B cell (primary cell): Measurements from ENCODE around the gene RSPH3. TPM values are rescaled to one million over a fixed set of nuclear protein-coding genes. Genes with fewer than 3 reads are reported as not detected.
"Not testable (repeated sequence)": the region's sequence is repeated elsewhere in the genome, so short reads cannot be mapped to it uniquely, and the experiment has no call there.

ENCODE experiments used
- ATAC-seq: fragments of 200-7000 bp; cut with Tn5 transposase; one replicate; pipeline ENCODE4 v1.10.0; 2021; ENCODE audit warnings: low read depth, mild to moderate bottlenecking, moderate number of reproducible peaks, moderate library complexity
- CTCF ChIA-PET: fragments of 350-600 bp; sonication (Branson Sonifier 250); formaldehyde crosslinking; loops from one replicate; lab custom pipeline; 2021; ENCODE audit warnings: antibody characterized with exemption, inconsistent platforms; lab: Charles Lee
- POLR2A ChIA-PET: fragments of 350-600 bp; sonication (Branson Sonifier 250); formaldehyde crosslinking; loops from one replicate; lab custom pipeline; 2021; ENCODE audit warnings: antibody characterized with exemption; lab: Charles Lee
- DNase-seq: peaks from one replicate; pipeline ENCODE4 v3.0.0; 2013
- H2AFZ ChIP-seq: 2 replicates; pipeline ENCODE4 v1.6.1; 2012; ENCODE audit warnings: mild to moderate bottlenecking, low read depth, low read length; ENCODE audit not compliant: insufficient read depth, poor library complexity, severe bottlenecking
- H3K27ac ChIP-seq, 2 donors: 1 replicate in 1 of 2; 2 replicates in 1 of 2; pipeline ENCODE4 v1.5.1; 2012 to 2013; ENCODE audit warnings: low read length in 2 of 2, mild to moderate bottlenecking in 2 of 2, moderate library complexity in 1 of 2
- H3K27me3 ChIP-seq, 4 experiments: fragments of 200-600 bp in 1 of 4; sonication (generic) in 1 of 4; replicated peaks in 1 of 4; 1 replicate in 2 of 4; 2 replicates in 2 of 4; pipeline versions ENCODE4 v1.6.1 to v1.7.0; 2013 to 2016; ENCODE audit warnings: low read length in 3 of 4, mild to moderate bottlenecking in 2 of 4, mixed read lengths in 1 of 4, moderate library complexity in 1 of 4; ENCODE audit not compliant: insufficient read depth in 4 of 4, control insufficient read depth in 3 of 4; ENCODE audit errors: control extremely low read depth in 1 of 4
- H3K36me3 ChIP-seq, 2 experiments: replicated peaks in 1 of 2; 1 replicate in 1 of 2; 2 replicates in 1 of 2; pipeline versions ENCODE4 v1.6.1 to v1.7.1; 2013; ENCODE audit warnings: low read length in 1 of 2; ENCODE audit not compliant: insufficient read depth in 2 of 2, control insufficient read depth in 1 of 2; ENCODE audit errors: control extremely low read depth in 1 of 2, extremely low read depth in 1 of 2
- H3K4me1 ChIP-seq, 2 donors: fragments of 200-600 bp in 1 of 2; sonication (generic) in 1 of 2; 1 replicate in 1 of 2; 2 replicates in 1 of 2; pipeline versions ENCODE4 v1.5.1 to v1.6.1; 2013 to 2017; ENCODE audit warnings: low read length in 2 of 2; ENCODE audit not compliant: control insufficient read depth in 2 of 2, insufficient read depth in 2 of 2
- H3K4me2 ChIP-seq: replicated peaks from 2 replicates; pipeline ENCODE3; 2012; ENCODE audit warnings: mild to moderate bottlenecking, low read depth, low read length; ENCODE audit not compliant: poor library complexity, severe bottlenecking
- H3K4me3 ChIP-seq, 5 experiments: fragments of 200-600 bp in 1 of 5; sonication (generic) in 1 of 5; 1 replicate in 3 of 5; 2 replicates in 2 of 5; pipeline versions ENCODE4 v1.5.1 to v1.7.0; 2011 to 2016; ENCODE audit warnings: low read length in 4 of 5, mild to moderate bottlenecking in 4 of 5, low read depth in 2 of 5, control low read depth in 1 of 5, moderate library complexity in 1 of 5; ENCODE audit not compliant: insufficient read depth in 1 of 5; ENCODE audit errors: control extremely low read depth in 1 of 5, extremely low read depth in 1 of 5
- H3K79me2 ChIP-seq: fragments of 200-600 bp; sonication (generic); one replicate; pipeline ENCODE4 v1.6.0; 2016; ENCODE audit warnings: low read length; ENCODE audit not compliant: control insufficient read depth, insufficient read depth
- H3K9ac ChIP-seq: fragments of 200-600 bp; sonication (generic); 2 replicates; pipeline ENCODE4 v1.6.1; 2017; ENCODE audit warnings: mild to moderate bottlenecking, low read length, moderate library complexity
- H3K9me3 ChIP-seq, 3 donors: one replicate each; pipeline versions ENCODE4 v1.6.1 to v1.7.1; 2013; ENCODE audit warnings: low read length in 2 of 3; ENCODE audit not compliant: control insufficient read depth in 2 of 3, insufficient read depth in 1 of 3; ENCODE audit errors: control extremely low read depth in 1 of 3
- H4K20me1 ChIP-seq: 2 replicates; pipeline ENCODE4 v1.6.0; 2012; ENCODE audit warnings: mild to moderate bottlenecking, low read length; ENCODE audit not compliant: insufficient read depth, control insufficient read depth, poor library complexity, severe bottlenecking
- H3K27ac Mint-ChIP-seq: one replicate; pipeline ENCODE4 v1.8.0; 2021; ENCODE audit warnings: mixed read lengths
- H3K27me3 Mint-ChIP-seq: one replicate; pipeline ENCODE4 v1.8.0; 2021; ENCODE audit warnings: mixed read lengths
- H3K4me1 Mint-ChIP-seq: one replicate; pipeline ENCODE4 v1.8.0; 2021; ENCODE audit warnings: mixed read lengths
- H3K4me3 Mint-ChIP-seq: one replicate; pipeline ENCODE4 v1.8.0; 2021; ENCODE audit warnings: mixed read lengths
- H3K9me3 Mint-ChIP-seq: one replicate; pipeline ENCODE4 v1.8.0; 2022; ENCODE audit warnings: mixed read lengths; ENCODE audit not compliant: insufficient read depth
- CTCF ChIP-seq: fragments of 200-600 bp; IDR thresholded peaks from one replicate; pipeline ENCODE4 v1.8.0; 2022; ENCODE audit warnings: antibody characterized with exemption, mild to moderate bottlenecking
- EZH2 ChIP-seq: IDR thresholded peaks from 2 replicates; pipeline ENCODE4 v1.6.1; 2012; ENCODE audit warnings: borderline replicate concordance, low read depth, mild to moderate bottlenecking, moderate library complexity, low read length; ENCODE audit not compliant: insufficient read depth, poor library complexity, severe bottlenecking
- WGBS: methylation state at CpG from one replicate; pipeline ENCODE4 v1.1.5; 2013; ENCODE audit warnings: missing lambda C conversion rate; ENCODE audit not compliant: insufficient coverage; 5-methylcytosine and 5-hydroxymethylcytosine counted together
- intact Hi-C: fragments of 100-400 bp; cut with micrococcal nuclease; formaldehyde crosslinking; loops from one replicate; pipeline ENCODE4 v1.10.0; 2022
- polyA plus RNA-seq: library from polyadenylated mRNA; depleted of rRNA; stranded (reverse); fragments of >200 nt; gene quantifications from 2 replicates; pipeline ENCODE4 v1.2.3, GENCODE V29; 2012
- total RNA-seq, 2 donors: library from RNA; stranded (reverse); fragments of 120-200 nt in 1 of 2; gene quantifications; 1 replicate in 1 of 2; 2 replicates in 1 of 2; pipeline versions ENCODE4 v1.2.3 to v1.2.4, GENCODE V29; 2013 to 2022

RSPH3 gene
- total and polyA plus RNA-seq, 2 donors (not counting 1 experiment from before 2014, with no cell fraction given), result 0.82 to 3.4 TPM

GRCh38 chr6:158951565-158951964, 48.4 kb downstream of the RSPH3 start:
- POLR2A ChIA-PET, H3K27me3 Mint-ChIP-seq, H3K79me2 ChIP-seq, H3K36me3 ChIP-seq, H3K4me3 ChIP-seq, H2AFZ ChIP-seq, H3K9ac ChIP-seq, H4K20me1 ChIP-seq, H3K27ac Mint-ChIP-seq, DNase-seq, ATAC-seq, intact Hi-C loops, H3K27me3 ChIP-seq, H3K9me3 ChIP-seq, H3K27ac ChIP-seq, CTCF ChIA-PET, H3K9me3 Mint-ChIP-seq, H3K4me2 ChIP-seq, H3K4me3 Mint-ChIP-seq, H3K4me1 ChIP-seq: not testable (repeated sequence)
- WGBS, result no CpG with 5 or more reads among the region's 2 CpGs
- peaks cover 16% of the 10 kb centered on the region for H3K4me1 Mint-ChIP-seq

GRCh38 chr6:158947284-158947683, 52.7 kb downstream of the RSPH3 start:
- ATAC-seq (no peak), DNase-seq (no peak)
- no peaks in the 10 kb centered on the region for H4K20me1 ChIP-seq
- H2AFZ ChIP-seq, result no peak overlapping the region
- WGBS, result 92% methylated on average over 5 of the region's 8 CpGs
- peaks cover 0 to 2% (median 0%) of the 10 kb centered on the region in 3 donors for H3K9me3 ChIP-seq
- Mint-ChIP-seq H3K27ac (no peak overlapping the region), H3K4me1 (no peaks in the 10 kb centered on the region), H3K27me3 (no peaks in the 10 kb centered on the region), H3K4me3 (no peak overlapping the region), H3K9me3 (peaks cover 5% of the 10 kb centered on the region)
- no peak overlapping the region for H3K27ac ChIP-seq
- no peaks in the 10 kb centered on the region for H3K36me3 ChIP-seq
- TF ChIP-seq CTCF (no peak), EZH2 (no peak)
- no peak overlapping the region for H3K9ac ChIP-seq
- H3K4me1 ChIP-seq, result no peaks in the 10 kb centered on the region
- H3K4me3 ChIP-seq, result no peak overlapping the region
- H3K27me3 ChIP-seq, result no peaks in the 10 kb centered on the region
- no peaks in the 10 kb centered on the region for H3K79me2 ChIP-seq
- ChIA-PET POLR2A (no interaction called here), CTCF (no interaction called here)
- H3K4me2 ChIP-seq, result no peak overlapping the region
- intact Hi-C loops, result no loop called here
